ENCODE data around the gene USP3. TPM values are rescaled to one million over a fixed set of nuclear protein-coding genes. Genes with fewer than 3 reads are reported as not detected.

The USP3 gene
- total RNA-seq, 6 experiments from 2014 or later = 21.9 to 33.8 (median 24.8) TPM

DNA sequence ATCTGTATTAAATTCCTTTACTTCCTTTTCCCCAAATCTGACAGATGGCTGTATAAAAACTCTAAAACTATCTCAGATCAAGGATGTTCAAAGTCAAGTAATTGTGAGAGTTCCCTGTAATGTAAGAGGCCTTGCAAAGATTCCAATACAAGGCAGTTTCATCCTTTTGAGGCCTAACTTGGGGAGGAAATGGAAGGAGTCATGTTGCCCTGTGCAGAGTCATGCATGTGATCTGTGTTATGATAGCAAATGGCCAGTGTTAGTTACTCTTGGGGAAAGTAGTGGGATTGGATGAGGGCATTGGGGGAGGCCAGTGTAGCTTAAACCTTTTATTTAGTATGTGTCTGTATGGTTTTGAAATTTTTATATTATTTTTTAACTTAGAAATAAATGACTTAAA is 69.1 kb downstream of the USP3 start:
- ATAC-seq (no peak), DNase-seq (no peak)
- intact Hi-C loops (cut with DNase I) = no loop called here
- H3K4me1 ChIP-seq = no peaks in the 10 kb centered on the region
- H3K9me3 ChIP-seq = no peaks in the 10 kb centered on the region
- TF ChIP-seq, protein P1, sequence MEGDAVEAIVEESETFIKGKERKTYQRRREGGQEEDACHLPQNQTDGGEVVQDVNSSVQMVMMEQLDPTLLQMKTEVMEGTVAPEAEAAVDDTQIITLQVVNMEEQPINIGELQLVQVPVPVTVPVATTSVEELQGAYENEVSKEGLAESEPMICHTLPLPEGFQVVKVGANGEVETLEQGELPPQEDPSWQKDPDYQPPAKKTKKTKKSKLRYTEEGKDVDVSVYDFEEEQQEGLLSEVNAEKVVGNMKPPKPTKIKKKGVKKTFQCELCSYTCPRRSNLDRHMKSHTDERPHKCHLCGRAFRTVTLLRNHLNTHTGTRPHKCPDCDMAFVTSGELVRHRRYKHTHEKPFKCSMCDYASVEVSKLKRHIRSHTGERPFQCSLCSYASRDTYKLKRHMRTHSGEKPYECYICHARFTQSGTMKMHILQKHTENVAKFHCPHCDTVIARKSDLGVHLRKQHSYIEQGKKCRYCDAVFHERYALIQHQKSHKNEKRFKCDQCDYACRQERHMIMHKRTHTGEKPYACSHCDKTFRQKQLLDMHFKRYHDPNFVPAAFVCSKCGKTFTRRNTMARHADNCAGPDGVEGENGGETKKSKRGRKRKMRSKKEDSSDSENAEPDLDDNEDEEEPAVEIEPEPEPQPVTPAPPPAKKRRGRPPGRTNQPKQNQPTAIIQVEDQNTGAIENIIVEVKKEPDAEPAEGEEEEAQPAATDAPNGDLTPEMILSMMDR (IDR thresholded peaks at IDR 0.05) = no peak
- TF ChIP-seq POLR2A (IDR thresholded peaks at IDR 0.05) = no peak
- H3K4me3 ChIP-seq = no peak overlapping the region
- no peaks in the 10 kb centered on the region for H3K27me3 ChIP-seq
- H3K27ac ChIP-seq = no peak overlapping the region
- H3K36me3 ChIP-seq = peaks cover 0 to 59% (median 4%) of the 10 kb centered on the region in 4 donors

- Histone ChIP-seq H3K9me3 (no peaks in the 10 kb centered on the region), H3K4me1 (no peaks in the 10 kb centered on the region), H3K27me3 (no peaks in the 10 kb centered on the region), H3K4me3 (no peak overlapping the region), H3K36me3 (peaks cover 0 to 55% (median 2%) of the 10 kb centered on the region in 4 donors), H3K27ac (no peak overlapping the region)
- no peak for ATAC-seq
- no peak for DNase-seq
- intact Hi-C loops (cut with DNase I) = no loop called here
- TF ChIP-seq POLR2A (IDR thresholded peaks at IDR 0.05) = no peak
- TF ChIP-seq, protein P1 (IDR thresholded peaks at IDR 0.05) = no peak
- 38% methylated on average over 1 of the region's 1 CpG for WGBS (ENCODE audit: insufficient coverage, low coverage, low lambda C conversion rate, missing lambda C conversion rate)
Observed at GRCh38 chr15:63575312-63575711, 70.9 kb downstream of the USP3 start.

DNA sequence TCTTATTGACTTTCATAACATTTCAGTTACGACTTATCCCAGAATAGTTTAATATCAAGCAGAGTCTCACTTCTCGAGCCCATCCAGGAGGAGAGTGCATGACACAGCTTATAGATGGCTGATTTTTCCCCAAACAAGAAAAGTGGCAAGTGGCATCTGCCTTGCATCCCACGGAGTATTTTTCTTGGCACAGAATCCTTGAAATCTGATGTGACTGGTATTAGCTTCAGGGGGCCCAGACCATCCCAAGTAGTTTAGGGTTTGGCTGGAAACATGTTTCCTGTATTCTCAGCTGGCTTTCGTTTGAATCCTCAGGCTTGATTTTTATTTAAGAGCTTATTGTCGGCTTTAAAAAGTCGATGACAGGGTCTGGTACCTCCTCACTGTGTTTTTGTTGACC is 72.0 kb downstream of the USP3 start:
- ATAC-seq (no peak), DNase-seq (no peak)
- Histone ChIP-seq H3K4me3 (no peak overlapping the region), H3K36me3 (peaks cover 0 to 44% (median 0%) of the 10 kb centered on the region in 4 donors), H3K27me3 (no peaks in the 10 kb centered on the region), H3K4me1 (no peaks in the 10 kb centered on the region), H3K9me3 (no peaks in the 10 kb centered on the region), H3K27ac (no peak overlapping the region)
- 92% methylated on average over 6 of the region's 6 CpGs for WGBS (ENCODE audit: insufficient coverage, low coverage, low lambda C conversion rate, missing lambda C conversion rate)
- no peak for TF ChIP-seq POLR2A (IDR thresholded peaks at IDR 0.05)
- TF ChIP-seq, protein P1 (IDR thresholded peaks at IDR 0.05) = no peak
- intact Hi-C loops (cut with DNase I) = no loop called here

- Histone ChIP-seq H3K4me1 (peaks cover 0 to 2% (median 0%) of the 10 kb centered on the region in 4 donors), H3K27ac (no peak overlapping the region), H3K27me3 (no peaks in the 10 kb centered on the region), H3K9me3 (no peaks in the 10 kb centered on the region), H3K36me3 (peaks cover 0 to 10% (median 0%) of the 10 kb centered on the region in 4 donors), H3K4me3 (no peak overlapping the region)
- DNase-seq (no peak), ATAC-seq (no peak)
- TF ChIP-seq, protein P1 (IDR thresholded peaks at IDR 0.05) = no peak
- TF ChIP-seq POLR2A (IDR thresholded peaks at IDR 0.05) = no peak
- intact Hi-C loops (cut with DNase I) = no loop called here
Observed at GRCh38 chr15:63582179-63582578, 77.8 kb downstream of the USP3 start.
